Hepatocyte (in vitro differentiated cells): Measurements from ENCODE around the gene TBC1D12.

ENCODE experiments used
- EZH2phosphoT487 ChIP-seq: fragments of 200-600 bp; sonication (generic); IDR thresholded peaks from one replicate; pipeline ENCODE4 v1.6.1; 2018; ENCODE audit warnings: antibody characterized with exemption, mild to moderate bottlenecking, low read depth, moderate library complexity; ENCODE audit not compliant: unreplicated experiment, severe bottlenecking
- TF ChIP-seq, protein P1 (sequence below): fragments of 200-600 bp; sonication (generic); IDR thresholded peaks from 2 replicates; pipeline ENCODE4 v1.5.1; 2016; ENCODE audit warnings: antibody characterized with exemption, mild to moderate bottlenecking; ENCODE audit not compliant: poor library complexity

DNA sequence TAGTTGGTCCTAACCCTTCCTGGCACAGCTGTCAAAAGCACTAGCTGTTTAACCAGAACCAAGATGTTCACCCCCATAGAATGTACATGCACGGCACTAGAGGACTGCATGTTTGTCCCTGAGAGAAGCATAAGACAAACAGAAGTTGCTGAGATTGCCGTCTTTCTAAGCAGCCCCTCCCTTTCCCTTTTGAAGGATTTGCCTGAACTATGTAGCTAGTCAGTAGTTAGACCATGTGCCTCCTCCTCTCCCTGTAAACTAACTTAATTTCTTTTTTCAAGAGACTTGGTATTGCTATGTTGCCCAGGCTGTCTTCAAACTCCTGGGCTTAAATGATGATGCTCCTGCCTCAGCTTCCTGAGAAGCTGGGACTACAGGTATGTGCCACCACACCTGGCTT is 40.7 kb downstream of the TBC1D12 start:
- TF ChIP-seq, protein P1, sequence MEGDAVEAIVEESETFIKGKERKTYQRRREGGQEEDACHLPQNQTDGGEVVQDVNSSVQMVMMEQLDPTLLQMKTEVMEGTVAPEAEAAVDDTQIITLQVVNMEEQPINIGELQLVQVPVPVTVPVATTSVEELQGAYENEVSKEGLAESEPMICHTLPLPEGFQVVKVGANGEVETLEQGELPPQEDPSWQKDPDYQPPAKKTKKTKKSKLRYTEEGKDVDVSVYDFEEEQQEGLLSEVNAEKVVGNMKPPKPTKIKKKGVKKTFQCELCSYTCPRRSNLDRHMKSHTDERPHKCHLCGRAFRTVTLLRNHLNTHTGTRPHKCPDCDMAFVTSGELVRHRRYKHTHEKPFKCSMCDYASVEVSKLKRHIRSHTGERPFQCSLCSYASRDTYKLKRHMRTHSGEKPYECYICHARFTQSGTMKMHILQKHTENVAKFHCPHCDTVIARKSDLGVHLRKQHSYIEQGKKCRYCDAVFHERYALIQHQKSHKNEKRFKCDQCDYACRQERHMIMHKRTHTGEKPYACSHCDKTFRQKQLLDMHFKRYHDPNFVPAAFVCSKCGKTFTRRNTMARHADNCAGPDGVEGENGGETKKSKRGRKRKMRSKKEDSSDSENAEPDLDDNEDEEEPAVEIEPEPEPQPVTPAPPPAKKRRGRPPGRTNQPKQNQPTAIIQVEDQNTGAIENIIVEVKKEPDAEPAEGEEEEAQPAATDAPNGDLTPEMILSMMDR, result no peak
- TF ChIP-seq EZH2phosphoT487, result no peak
